Measurements from ENCODE around the gene ST8SIA5.

The ST8SIA5 gene

DNA sequence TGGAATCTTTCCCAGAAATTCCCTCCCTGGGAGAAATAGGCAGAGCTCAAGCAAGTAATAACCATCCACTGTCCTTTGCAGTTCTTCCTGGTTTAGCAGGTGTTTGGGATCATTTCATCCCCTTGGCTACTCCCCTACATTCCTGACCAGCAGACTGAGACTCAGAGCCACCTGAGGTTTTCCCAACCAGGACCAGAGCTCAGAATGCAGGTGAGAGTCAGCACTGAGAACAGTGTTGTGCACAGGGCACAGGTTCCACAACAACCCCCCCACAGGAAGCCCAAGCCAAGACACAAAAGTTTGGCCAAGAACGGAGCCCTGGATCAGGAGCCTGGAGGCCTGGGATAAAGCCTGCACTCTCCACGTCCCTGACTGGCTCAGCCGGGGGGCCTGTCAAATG lies 78.8 kb downstream of the ST8SIA5 start:
- intact Hi-C loops (cut with DNase I), result no loop called here
- DNase-seq, result no peak

DNA sequence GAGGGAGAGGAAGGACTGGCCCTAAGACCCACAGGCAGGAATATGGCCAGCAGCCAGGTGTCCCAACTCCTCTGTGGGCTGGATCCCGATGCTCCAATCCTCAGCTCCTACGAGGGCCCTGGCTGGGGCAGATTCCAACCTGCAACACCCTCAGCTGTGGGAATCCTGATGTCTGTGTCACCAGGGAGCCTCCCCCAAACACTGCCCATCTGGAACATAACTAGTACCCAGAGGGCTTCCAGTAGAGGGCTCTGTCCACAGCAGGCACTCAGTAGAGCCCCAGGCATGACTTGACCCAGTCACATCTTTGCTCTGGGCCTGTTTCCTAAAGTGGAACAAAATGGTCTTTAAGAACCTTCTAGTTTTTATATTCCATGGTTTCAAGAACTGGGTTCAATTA lies 79.2 kb downstream of the ST8SIA5 start:
- DNase-seq, result peak in 1 of 10 donors; percentile 74
- intact Hi-C loops (cut with DNase I), result no loop called here

DNA sequence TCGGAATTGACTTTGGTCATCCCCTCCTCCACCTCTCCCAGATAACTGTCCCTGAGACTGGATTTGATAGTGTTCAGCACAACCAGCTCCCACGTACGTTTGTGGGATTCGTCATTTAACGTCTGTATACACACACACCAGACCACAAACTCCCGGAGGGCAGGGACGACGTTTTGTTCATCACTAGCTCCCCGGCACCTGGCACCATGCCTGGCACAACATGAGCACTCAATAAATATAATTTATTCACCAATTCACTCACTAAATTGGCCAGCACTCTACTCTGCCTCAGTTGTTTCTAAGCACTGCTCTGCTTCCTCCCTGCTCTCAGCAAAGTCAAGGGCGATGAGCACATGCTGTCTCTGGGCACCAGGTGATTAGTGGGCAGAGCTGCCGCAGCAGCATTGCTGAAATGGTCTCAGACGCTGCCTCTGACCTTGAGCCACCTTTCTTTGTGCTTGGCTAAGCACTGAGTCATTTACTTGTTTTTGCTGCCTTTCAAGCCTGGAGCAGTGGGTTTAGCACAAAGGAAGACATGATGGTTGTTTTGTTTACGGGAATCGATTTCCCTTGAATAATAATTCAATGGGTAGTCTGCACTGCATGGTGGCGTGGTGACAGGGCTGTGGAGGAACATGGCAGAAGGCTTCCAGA lies 80.5 kb downstream of the ST8SIA5 start:
- intact Hi-C loops (cut with DNase I), result no loop called here
- DNase-seq, result peak in 1 of 10 donors; percentile 72

DNA sequence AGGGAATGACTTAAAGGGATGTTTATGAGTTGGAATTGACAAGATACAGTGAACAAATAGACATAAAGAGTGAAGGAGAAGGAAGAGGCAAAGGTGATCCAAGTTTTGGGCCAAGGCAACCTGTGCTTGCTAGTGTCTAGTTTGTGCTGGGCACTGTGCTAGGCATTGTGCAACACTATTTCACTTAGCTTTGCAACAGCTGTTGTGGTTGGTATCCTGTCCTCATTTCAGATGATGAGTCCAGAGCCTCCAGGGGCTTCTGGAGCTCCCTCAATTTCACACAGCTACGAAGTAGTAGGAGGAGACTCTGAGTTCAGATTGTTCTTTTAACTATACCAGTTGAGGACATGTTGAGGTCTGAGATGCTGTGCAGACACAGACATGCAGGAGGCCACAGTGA lies 81.7 kb downstream of the ST8SIA5 start:
- no peak for DNase-seq
- intact Hi-C loops (cut with DNase I), result no loop called here

DNA sequence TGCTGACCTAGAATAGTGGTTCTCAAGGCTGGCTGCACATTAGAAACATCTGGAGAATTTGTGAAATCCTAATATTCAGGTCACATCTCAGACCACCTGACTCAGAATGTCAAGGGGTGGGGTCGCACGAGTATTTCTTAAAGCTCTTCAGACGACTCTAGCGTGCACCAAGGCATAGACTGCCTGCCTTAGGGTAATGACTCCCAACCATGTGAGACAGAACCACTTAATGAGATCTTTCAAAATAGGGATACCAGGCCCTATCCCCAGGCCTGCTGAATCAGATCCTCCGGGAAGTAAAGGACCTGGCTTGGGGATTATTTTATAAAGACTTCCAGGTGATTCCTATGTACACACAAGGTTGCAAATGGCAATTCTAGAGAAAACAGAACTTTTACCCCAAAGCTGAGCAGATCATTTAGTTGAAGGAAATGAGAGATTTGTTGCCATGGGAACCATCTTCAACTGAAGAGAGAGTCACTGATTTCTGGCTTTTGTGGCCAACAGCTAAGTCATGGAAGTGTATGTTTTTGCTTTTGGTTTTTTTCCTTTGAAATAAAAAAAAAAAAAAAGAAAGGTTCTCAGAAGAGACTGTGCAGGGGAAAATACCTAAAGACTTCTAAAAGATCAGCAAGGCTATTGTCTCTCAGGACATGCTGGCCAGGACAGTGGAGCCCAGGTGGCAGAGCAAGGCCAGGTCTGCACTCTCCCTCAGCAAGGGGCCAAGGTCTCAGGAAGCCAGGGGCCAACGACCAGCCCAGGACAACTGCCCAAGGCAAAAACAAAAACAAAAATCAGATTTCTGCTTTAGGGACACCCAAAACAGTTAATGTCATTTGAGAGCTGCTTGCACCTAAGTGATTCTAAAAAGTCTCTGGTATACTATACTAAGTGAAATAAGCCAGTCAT lies 84.5 kb downstream of the ST8SIA5 start:
- intact Hi-C loops (cut with DNase I), result no loop called here
- no peak for DNase-seq

DNA sequence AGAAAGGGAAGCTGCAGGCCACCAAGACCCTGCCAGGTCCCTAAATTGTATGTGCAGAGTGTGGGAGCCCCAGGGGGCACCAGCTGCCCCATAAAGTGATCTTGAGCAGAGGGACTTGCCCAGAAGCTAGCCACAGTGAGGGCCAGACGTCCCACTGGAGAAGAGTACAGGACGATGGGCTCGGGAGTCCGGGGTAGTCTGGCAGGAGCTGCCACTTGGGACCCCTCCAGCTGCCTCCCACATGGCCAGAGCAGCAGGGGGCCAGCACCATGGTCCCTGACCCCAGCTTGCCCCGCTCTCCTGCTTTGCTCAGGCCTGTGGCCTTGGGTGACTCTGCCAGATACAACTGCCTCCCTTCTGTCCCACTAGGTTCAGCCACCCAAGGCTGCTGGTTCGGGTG lies 88.2 kb downstream of the ST8SIA5 start:
- DNase-seq, result peak in 1 of 10 donors; percentile 76
- intact Hi-C loops (cut with DNase I), result loop anchor here (10.0 kb wide), 1 partner anchor 186 kb away; no protein-coding TSS in a partner anchor

DNA sequence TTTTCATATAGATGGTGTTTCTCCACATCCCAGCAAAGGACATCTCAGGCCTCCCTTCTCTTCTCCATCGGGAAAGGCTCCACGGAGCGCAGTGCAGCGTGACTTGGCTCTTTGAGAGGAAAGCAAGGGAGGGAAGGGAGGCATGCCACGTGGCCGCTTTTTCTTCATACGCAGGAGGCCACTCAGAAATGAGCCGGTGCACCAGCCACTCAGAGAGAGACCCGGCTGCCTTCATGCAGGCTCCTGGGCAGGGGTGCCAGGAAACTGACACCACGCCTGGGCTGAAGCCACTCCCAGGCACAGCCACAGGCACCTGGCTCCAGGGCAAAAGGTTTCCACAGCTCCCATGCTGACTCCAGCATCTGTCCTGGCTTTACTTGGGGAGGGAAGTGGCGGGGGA lies 88.7 kb downstream of the ST8SIA5 start:
- peak in 7 of 10 donors; percentile 25 to 91 (median 71) for DNase-seq
- intact Hi-C loops (cut with DNase I), result loop anchor here (10.0 kb wide), 1 partner anchor 187 kb away; no protein-coding TSS in a partner anchor

DNA sequence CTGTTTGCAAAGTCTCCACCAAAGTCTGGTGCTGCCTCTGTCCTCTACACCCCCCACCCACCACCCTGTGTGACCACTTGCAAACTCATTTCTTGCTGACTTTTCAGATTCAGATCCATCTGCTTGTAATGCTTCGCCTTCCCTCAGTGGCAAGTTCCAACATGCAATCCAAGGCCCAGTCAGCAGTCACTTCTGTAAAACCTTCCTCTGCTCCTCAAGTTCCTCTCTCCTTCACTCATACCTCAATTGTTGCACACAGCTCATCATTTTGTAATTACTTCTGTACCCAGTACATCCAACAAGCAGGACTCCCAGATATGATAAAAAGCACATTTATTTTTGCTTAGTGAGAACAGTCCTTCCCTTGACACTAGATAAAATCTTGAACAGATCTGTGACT lies 93.3 kb downstream of the ST8SIA5 start:
- no peak for DNase-seq
- intact Hi-C loops (cut with DNase I), result loop anchor here (10.0 kb wide), 1 partner anchor 191 kb away; no protein-coding TSS in a partner anchor

DNA sequence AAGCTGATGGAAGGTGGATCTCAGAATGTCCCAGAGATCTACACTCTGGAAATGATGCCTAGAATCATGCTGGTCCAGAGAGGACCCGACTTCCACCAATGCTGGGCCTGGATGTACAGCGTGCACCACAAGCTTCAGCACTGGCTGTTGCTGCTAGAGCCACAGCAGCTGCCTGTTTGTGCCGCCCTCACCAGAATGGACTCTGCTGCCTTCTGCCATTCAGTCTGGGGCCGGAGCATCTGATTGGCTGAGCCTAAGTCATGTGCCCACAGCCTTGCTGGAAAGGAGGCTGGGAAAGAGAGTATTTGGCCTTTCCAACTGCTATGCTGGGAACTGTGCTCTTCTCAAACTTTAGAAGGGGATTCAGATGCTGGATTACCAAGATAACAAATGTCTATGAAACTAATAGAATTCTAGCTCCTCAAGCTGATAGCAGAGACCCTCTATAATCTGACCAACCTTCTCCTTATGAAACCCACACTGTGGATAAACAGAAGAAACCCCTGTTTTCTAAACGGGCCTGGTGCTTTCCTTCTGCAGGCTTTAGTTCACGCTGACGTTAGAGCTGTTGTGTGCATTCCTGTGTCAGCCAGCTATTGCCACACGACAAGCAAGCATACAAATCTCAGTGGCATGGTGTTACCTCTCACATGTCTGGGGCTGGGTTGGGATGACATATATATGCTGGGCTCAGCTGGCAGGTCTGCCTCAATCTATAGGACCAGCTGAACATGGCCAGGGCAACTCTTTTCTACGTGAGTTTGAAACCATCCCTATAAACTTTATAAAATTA lies 95.7 kb downstream of the ST8SIA5 start:
- DNase-seq, result peak; percentile 87 to 99 (median 92)
- intact Hi-C loops (cut with DNase I), result loop anchor here (2.0 to 10.0 kb wide), 2 partner anchors 102 to 194 kb away; no protein-coding TSS in a partner anchor

DNA sequence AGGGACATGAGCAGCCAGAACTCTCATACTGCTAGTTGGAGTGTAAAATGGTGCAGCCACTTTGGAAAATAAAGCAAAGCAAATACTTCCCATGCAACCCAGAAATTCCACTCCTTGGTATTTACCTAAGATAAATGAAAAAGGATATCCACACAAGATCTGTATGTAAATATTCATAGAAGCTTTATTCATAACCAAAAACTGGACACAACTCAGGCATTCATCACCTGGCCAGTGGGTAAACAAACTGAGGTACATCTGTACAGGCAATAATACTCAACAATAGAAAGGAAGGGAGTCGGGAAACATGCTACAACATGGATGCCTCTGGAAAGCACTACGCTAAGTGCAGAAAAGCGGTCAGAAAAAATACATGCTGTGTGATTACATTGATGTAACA lies 97.4 kb downstream of the ST8SIA5 start:
- DNase-seq, result no peak
- intact Hi-C loops (cut with DNase I), result loop anchor here (5.0 kb wide), 1 partner anchor 377 kb away; no protein-coding TSS in a partner anchor

DNA sequence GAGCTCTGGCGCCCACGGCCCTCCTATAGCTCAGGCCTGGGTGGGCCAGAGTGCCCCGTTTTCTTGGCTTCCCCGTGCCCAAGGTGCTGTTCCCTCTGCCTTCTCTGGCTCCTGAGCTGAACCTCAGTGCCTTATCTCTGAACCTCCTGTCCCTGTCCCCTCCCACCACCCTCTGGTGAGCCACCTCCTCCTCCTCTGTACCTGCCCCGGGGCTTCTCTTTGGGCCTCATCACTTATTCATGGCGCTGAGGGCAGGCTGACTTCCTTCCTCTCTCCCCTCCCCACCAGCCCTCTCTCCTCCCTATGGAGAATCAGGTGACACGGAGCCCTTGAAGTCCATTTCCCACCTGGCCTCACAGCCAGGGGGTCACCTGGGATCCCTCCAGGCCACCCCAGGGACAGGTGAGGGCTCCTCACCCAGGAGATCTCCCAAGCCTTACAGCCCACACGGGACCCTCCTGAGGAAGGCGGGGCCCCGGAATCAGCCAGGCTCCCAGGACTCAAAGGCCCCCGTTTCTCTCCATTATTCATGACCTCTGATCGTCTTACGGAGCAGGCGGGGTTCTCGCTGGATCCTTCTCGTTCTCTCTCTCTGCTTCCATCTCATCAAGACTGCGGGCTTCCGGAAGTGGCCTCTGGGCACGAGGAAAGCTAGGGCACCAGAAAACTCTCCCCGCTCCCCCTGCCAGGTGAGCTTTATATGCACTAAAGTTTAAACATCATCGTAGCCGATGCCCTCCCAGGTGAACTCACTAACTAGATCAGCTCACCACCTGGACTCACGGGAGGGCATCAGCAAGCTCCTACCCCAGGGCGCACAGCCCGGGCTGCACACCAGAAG lies 99.5 kb downstream of the ST8SIA5 start, which contains the start of gene LOXHD1:
TSS of gene LOXHD1 (minus strand) at position 106 of the 841 bp plus-strand sequence. CDS start 187 bp downstream, outside the sequence.
- no peak for DNase-seq
- intact Hi-C loops (cut with DNase I), result loop anchor here (5.0 kb wide), 1 partner anchor 375 kb away; no protein-coding TSS in a partner anchor

DNA sequence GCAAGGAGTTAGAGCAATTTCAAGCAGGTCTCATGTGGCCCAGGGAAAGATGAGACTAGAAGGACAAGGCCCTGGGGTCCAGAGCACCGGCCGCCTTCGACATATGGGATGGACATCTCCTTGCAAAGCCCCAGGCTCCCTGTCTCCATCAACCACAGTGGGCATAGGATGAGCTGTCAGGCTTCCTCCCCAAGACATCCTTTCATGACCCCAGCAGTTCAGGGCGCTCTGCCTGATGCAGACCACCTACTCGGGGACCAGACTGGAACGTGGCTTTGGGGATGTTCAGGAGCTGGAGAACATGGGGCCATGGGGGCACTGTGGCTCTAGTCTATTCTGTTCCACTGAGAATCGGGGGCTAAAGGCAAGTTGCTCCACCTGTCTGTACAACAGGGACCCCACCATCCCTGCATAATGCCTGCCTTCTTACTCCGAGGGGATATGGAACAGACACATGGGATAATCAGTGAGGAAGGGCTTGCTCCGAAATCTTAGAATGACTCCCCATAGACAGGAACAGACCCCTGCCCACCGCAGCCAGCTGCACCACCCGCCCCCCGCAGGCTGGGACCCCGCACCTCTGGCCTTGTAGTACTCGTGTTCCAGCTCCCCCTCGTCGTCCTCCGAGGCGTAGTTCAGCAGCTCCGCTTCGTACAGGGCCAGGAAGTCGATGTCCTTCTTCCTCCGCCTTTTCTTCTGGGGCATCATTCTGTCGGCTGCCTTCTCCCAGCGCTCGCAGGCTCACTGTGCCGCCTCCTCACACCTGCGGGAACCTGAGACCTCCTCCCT lies 100.3 kb downstream of the ST8SIA5 start:
- no peak for DNase-seq
- intact Hi-C loops (cut with DNase I), result loop anchor here (5.0 kb wide), 1 partner anchor 374 kb away; no protein-coding TSS in a partner anchor

DNA sequence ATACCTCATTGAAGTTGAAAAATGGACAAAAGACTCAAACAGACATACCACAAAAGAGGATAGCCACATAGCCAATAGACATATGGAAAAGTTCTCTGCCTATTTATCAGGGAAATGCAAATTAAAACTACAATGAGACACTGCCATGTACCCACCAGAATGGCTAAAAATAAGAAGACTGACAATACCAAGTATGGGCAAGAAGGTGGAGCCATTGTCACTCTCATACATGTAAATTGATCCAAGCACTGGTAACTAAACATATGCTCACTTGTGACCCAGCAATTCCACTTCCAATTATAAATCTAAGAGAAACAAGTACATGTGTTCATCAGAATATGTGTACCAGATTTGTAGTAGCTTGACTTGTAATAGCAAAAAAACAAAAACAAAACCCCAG lies 104.5 kb downstream of the ST8SIA5 start:
- DNase-seq, result no peak
- intact Hi-C loops (cut with DNase I), result no loop called here

DNA sequence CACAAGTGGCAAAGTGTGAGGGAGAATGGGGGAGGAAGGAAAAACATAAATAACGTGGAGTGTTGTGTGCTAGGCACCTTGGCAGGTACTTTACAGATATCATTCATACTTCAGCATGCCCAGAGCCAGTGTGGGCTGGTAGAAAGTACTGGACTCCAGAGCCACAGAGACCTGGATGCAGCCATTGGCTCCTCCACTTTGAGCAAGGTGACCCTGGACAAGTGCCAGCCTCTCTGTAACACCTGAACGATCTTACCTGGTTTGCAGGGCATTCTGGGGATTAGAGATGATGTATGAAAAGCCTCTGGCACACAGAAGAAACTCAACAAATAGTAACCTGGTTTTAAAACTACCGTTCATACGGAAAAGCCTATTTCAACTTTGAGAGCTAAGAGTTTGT lies 106.2 kb downstream of the ST8SIA5 start:
- intact Hi-C loops (cut with DNase I), result no loop called here
- DNase-seq, result no peak

DNA sequence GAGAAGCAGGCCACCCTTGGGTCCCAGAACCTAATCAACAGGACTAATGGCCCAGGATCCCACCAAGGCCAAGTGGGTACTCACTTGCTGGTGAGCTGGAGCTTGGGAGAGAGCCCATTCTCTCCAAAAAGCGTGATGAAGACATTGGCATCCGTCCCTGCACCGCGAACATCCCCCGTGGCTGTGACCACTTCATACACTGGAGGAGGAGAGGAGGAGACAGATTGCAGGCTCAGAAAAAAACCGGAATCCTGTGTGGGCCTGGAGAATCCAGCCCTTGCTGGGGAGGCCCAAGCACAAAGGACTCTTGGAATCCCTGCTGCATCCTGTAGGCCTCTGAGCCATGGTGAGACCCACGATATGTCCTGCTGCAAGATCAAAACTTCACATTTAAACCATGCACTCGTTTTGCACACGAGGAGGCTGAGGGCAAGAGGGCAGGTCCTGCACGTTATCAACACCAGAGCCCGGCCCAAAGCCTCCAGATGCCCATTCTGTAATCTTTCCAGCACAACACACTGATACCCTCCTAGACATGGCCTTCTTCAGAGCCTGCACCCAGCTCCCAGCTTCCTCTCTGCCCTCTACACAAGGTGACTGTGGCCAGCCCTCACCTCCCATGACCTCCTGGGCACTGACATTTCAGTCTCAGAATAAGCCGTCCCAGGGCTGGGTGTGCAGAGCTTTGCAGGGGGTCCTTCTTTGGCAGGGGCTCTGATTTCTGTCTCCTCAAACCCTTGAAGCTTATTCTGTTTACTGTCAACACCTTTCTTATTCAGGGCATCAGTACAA lies 107.6 kb downstream of the ST8SIA5 start:
- intact Hi-C loops (cut with DNase I), result no loop called here
- peak in 3 of 10 donors; percentile 42 to 87 (median 81) for DNase-seq

DNA sequence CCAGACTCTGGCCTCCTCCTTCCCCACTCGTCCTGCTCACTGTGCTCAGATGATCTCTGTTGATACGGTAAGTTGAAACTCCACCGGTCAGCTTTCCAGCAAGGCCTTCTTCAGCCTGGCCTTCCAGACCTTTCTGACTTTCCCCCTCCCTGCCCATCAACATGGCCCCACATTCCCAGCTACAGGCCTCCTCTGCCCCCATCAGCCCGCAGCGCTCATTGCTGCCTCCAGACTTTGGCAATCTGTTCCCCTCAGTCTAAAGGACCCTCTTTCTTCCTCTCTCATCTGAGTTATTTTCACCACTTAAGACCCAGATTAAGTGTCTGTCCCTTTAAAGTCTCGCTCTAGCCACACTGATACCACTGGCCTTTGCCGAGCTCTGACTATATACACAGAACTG lies 110.4 kb downstream of the ST8SIA5 start:
- no peak for DNase-seq
- intact Hi-C loops (cut with DNase I), result no loop called here

DNA sequence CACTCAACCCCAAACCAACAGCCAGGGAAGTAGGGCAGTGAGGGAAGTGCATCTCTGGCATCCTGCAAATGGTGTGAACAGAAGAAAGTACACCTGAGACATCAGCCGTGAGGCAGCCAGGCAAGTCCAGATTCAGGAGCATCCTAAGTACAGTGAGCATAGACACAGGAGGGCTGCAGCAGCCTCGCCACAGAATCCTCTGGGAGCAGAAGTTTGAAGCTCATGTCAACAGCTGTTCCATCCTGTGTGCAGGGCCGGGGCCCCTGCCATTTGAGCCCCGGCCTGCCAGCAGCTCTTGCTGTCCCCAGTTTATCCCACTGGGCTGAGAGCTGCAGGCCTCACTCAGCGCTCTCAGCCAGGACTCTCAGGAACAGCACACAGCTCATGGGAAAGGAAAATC lies 114.3 kb downstream of the ST8SIA5 start:
- intact Hi-C loops (cut with DNase I), result no loop called here
- no peak for DNase-seq

DNA sequence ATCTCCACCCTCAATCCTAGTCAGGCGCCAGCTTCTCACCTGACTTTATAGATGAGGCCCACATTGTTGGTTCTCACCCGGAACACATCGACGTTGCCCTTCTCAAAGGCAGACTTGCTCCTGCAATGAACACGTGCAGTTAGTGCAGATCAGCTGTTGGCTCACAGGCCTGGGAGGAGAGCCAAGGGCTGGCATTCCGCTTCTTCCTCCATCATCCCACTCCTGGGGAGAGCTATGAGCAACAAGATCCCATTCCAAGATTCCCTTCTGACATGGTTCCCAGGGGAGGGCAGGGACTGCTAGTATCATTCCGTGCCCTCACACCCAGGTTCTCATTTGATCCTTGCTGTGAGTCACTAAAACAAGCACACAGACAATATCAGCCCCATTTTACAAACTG lies 114.9 kb downstream of the ST8SIA5 start:
- intact Hi-C loops (cut with DNase I), result no loop called here
- no peak for DNase-seq

All from posterior cingulate gyrus (tissue), 11 donors.